Smooth muscle cell (in vitro differentiated cells): Measurements from ENCODE around the gene NXPH3. TPM values are rescaled to one million over a fixed set of nuclear protein-coding genes. Genes with fewer than 3 reads are reported as not detected.

Source experiments
- DNase-seq: peaks from one replicate; lab custom pipeline; 2025; ENCODE audit not compliant: unreplicated experiment; lab: John Stamatoyannopoulos, UW
- H2AFZ ChIP-seq: fragments of 200-600 bp; sonication (generic); 2 replicates; pipeline ENCODE4 v1.6.0; 2016; ENCODE audit warnings: antibody characterized with exemption, low read depth, mild to moderate bottlenecking
- H3F3A ChIP-seq: fragments of 200-600 bp; sonication (generic); 2 replicates; pipeline ENCODE4 v1.6.0; 2017; ENCODE audit warnings: antibody characterized with exemption, low read depth
- H3K27ac ChIP-seq: fragments of 200-600 bp; sonication (generic); 2 replicates; pipeline ENCODE4 v1.5.1; 2016; ENCODE audit warnings: low read depth, mild to moderate bottlenecking
- H3K27me3 ChIP-seq: fragments of 200-600 bp; sonication (generic); 2 replicates; pipeline ENCODE4 v1.6.1; 2016; ENCODE audit warnings: low read depth, mild to moderate bottlenecking
- H3K36me3 ChIP-seq: fragments of 200-600 bp; sonication (generic); 2 replicates; pipeline ENCODE4 v1.5.1; 2016; ENCODE audit warnings: low read depth
- H3K4me1 ChIP-seq: fragments of 200-600 bp; sonication (generic); 2 replicates; pipeline ENCODE4 v1.5.1; 2016; ENCODE audit warnings: low read depth
- H3K4me2 ChIP-seq: fragments of 200-600 bp; sonication (generic); 2 replicates; pipeline ENCODE4 v1.6.0; 2016; ENCODE audit warnings: mild to moderate bottlenecking
- H3K4me3 ChIP-seq: fragments of 200-600 bp; sonication (generic); 2 replicates; pipeline ENCODE4 v1.5.1; 2016; ENCODE audit warnings: mild to moderate bottlenecking
- H3K79me2 ChIP-seq: fragments of 200-600 bp; sonication (generic); 2 replicates; pipeline ENCODE4 v1.6.0; 2016; ENCODE audit warnings: low read depth, mild to moderate bottlenecking
- H3K9ac ChIP-seq: fragments of 200-600 bp; sonication (generic); 2 replicates; pipeline ENCODE4 v1.6.0; 2016; ENCODE audit warnings: low read depth
- H3K9me3 ChIP-seq: fragments of 200-600 bp; sonication (generic); replicated peaks from 2 replicates; pipeline ENCODE4 v1.5.1; 2016; ENCODE audit warnings: low read depth
- H4K20me1 ChIP-seq: fragments of 200-600 bp; sonication (generic); 2 replicates; pipeline ENCODE4 v1.6.0; 2016; ENCODE audit warnings: low read depth
- CTCF ChIP-seq: fragments of 200-600 bp; sonication (generic); IDR thresholded peaks from 2 replicates; pipeline ENCODE4 v1.5.1; 2017; ENCODE audit warnings: borderline replicate concordance, mild to moderate bottlenecking, antibody characterized with exemption; ENCODE audit not compliant: insufficient read depth, poor library complexity, severe bottlenecking
- WGBS: methylation state at CpG from one replicate; pipeline ENCODE4 v1.1.7; 2016; ENCODE audit warnings: low lambda C conversion rate; 5-methylcytosine and 5-hydroxymethylcytosine counted together
- polyA plus RNA-seq: library from polyadenylated mRNA; unstranded; fragments of >200 nt; fragmentation: Nextera tagmentation; extraction: Ambion mirVana; gene quantifications from 2 replicates; pipeline ENCODE4 v1.2.1, GENCODE V29; 2016
- total RNA-seq: library from RNA; depleted of rRNA; stranded (reverse); fragments of >200 nt; gene quantifications from 2 replicates; pipeline ENCODE4 v1.2.3, GENCODE V29; 2014

NXPH3 gene
- total and polyA plus RNA-seq, 2 experiments from 2014 or later = 1.5 to 3.6 TPM

GRCh38 chr17:49570540-49571242 is 5.0 kb upstream of the NXPH3 start:
- no peak overlapping the region for H3K9ac ChIP-seq
- no peaks in the 10 kb centered on the region for H4K20me1 ChIP-seq
- DNase-seq = no peak
- H3K27ac ChIP-seq = no peak overlapping the region
- TF ChIP-seq CTCF = no peak
- no peak overlapping the region for H2AFZ ChIP-seq
- H3K79me2 ChIP-seq = no peaks in the 10 kb centered on the region
- WGBS = 76% methylated on average over 11 of the region's 11 CpGs
- no peak overlapping the region for H3K4me2 ChIP-seq
- H3K4me3 ChIP-seq = no peak overlapping the region
- H3K27me3 ChIP-seq = peaks cover 7% of the 10 kb centered on the region
- H3K4me1 ChIP-seq = no peaks in the 10 kb centered on the region
- no peaks in the 10 kb centered on the region for H3F3A ChIP-seq
- H3K36me3 ChIP-seq = no peaks in the 10 kb centered on the region
- H3K9me3 ChIP-seq = no peaks in the 10 kb centered on the region

- Histone ChIP-seq H3K36me3 (no peaks in the 10 kb centered on the region), H3K4me2 (no peak overlapping the region), H3K9me3 (no peaks in the 10 kb centered on the region), H3K27ac (no peak overlapping the region), H3K9ac (no peak overlapping the region), H3K4me1 (no peaks in the 10 kb centered on the region), H3K27me3 (peaks cover 7% of the 10 kb centered on the region), H4K20me1 (no peaks in the 10 kb centered on the region), H3F3A (no peaks in the 10 kb centered on the region), H3K4me3 (no peak overlapping the region), H2AFZ (no peak overlapping the region), H3K79me2 (no peaks in the 10 kb centered on the region)
- no peak for TF ChIP-seq CTCF
- 82% methylated on average over 6 of the region's 6 CpGs for WGBS
- DNase-seq = no peak
These were observed 4.4 kb upstream of the NXPH3 start for GRCh38 chr17:49571283-49571682.

- no peak overlapping the region for H3K9ac ChIP-seq
- DNase-seq = no peak
- no peaks in the 10 kb centered on the region for H3K4me1 ChIP-seq
- no peak overlapping the region for H3K27ac ChIP-seq
- no peak overlapping the region for H3K4me2 ChIP-seq
- no peaks in the 10 kb centered on the region for H3K9me3 ChIP-seq
- no peaks in the 10 kb centered on the region for H4K20me1 ChIP-seq
- no peak overlapping the region for H2AFZ ChIP-seq
- peaks cover 7% of the 10 kb centered on the region for H3K27me3 ChIP-seq
- WGBS = 65% methylated on average over 4 of the region's 4 CpGs
- H3F3A ChIP-seq = no peaks in the 10 kb centered on the region
- no peak overlapping the region for H3K4me3 ChIP-seq
- no peak for TF ChIP-seq CTCF
- no peaks in the 10 kb centered on the region for H3K79me2 ChIP-seq
- no peaks in the 10 kb centered on the region for H3K36me3 ChIP-seq
These were observed 3.9 kb upstream of the NXPH3 start for GRCh38 chr17:49571764-49572163.

GRCh38 chr17:49572226-49572625 is 3.4 kb upstream of the NXPH3 start:
- Histone ChIP-seq H3K27me3 (peaks cover 7% of the 10 kb centered on the region), H3K4me3 (no peak overlapping the region), H4K20me1 (no peaks in the 10 kb centered on the region), H3K27ac (no peak overlapping the region), H3K36me3 (no peaks in the 10 kb centered on the region), H3K4me1 (no peaks in the 10 kb centered on the region), H3K9ac (no peak overlapping the region), H3K9me3 (no peaks in the 10 kb centered on the region), H3K79me2 (no peaks in the 10 kb centered on the region), H3F3A (no peaks in the 10 kb centered on the region), H2AFZ (no peak overlapping the region), H3K4me2 (no peak overlapping the region)
- TF ChIP-seq CTCF = no peak
- DNase-seq = no peak
- WGBS = 70% methylated on average over 3 of the region's 3 CpGs
